Activated B cell treated with CpG ODN at 0.5 μM for 24 hours (primary cell): ENCODE results near the gene BCOR. TPM values are rescaled to one million over a fixed set of nuclear protein-coding genes. Genes with fewer than 3 reads are reported as not detected.

Source experiments
- ATAC-seq: fragments of 200-7000 bp; cut with Tn5 transposase; one replicate; pipeline ENCODE4 v1.10.0; 2021; ENCODE audit warnings: low read depth, mild to moderate bottlenecking, moderate library complexity
- CTCF ChIA-PET: fragments of 350-600 bp; sonication (Branson Sonifier 250); formaldehyde crosslinking; loops from one replicate; lab custom pipeline; 2021; ENCODE audit warnings: antibody characterized with exemption; lab: Charles Lee
- POLR2A ChIA-PET: fragments of 350-600 bp; sonication (Branson Sonifier 250); formaldehyde crosslinking; loops from one replicate; lab custom pipeline; 2021; ENCODE audit warnings: antibody characterized with exemption; lab: Charles Lee
- DNase-seq: peaks from one replicate; pipeline ENCODE4 v3.0.0; 2022
- H3K27ac Mint-ChIP-seq: one replicate; pipeline ENCODE4 v1.8.0; 2020; ENCODE audit warnings: mixed read lengths
- H3K27me3 Mint-ChIP-seq: one replicate; pipeline ENCODE4 v1.8.0; 2021; ENCODE audit warnings: mixed read lengths
- H3K36me3 Mint-ChIP-seq: one replicate; pipeline ENCODE4 v1.8.0; 2021; ENCODE audit warnings: low read depth, mixed read lengths
- H3K4me1 Mint-ChIP-seq: one replicate; pipeline ENCODE4 v1.8.0; 2021; ENCODE audit warnings: mixed read lengths
- H3K4me3 Mint-ChIP-seq: one replicate; pipeline ENCODE4 v1.8.0; 2020; ENCODE audit warnings: mild to moderate bottlenecking, mixed read lengths
- H3K9me3 Mint-ChIP-seq: one replicate; pipeline ENCODE4 v1.8.0; 2020; ENCODE audit warnings: mixed read lengths
- intact Hi-C: fragments of 100-400 bp; cut with micrococcal nuclease; formaldehyde crosslinking; loops from one replicate; pipeline ENCODE4 v1.15.1; 2024
- total RNA-seq: library from RNA; stranded (reverse); gene quantifications from 2 replicates; pipeline ENCODE4 v1.2.3, GENCODE V29; 2022
- TF ChIP-seq, protein P1 (sequence below): fragments of 200-600 bp; IDR thresholded peaks from one replicate; pipeline ENCODE4 v1.8.0; 2022; ENCODE audit warnings: antibody characterized with exemption, mild to moderate bottlenecking

The BCOR gene
- total RNA-seq, 1 donor from 2014 or later = 59.3 TPM

DNA sequence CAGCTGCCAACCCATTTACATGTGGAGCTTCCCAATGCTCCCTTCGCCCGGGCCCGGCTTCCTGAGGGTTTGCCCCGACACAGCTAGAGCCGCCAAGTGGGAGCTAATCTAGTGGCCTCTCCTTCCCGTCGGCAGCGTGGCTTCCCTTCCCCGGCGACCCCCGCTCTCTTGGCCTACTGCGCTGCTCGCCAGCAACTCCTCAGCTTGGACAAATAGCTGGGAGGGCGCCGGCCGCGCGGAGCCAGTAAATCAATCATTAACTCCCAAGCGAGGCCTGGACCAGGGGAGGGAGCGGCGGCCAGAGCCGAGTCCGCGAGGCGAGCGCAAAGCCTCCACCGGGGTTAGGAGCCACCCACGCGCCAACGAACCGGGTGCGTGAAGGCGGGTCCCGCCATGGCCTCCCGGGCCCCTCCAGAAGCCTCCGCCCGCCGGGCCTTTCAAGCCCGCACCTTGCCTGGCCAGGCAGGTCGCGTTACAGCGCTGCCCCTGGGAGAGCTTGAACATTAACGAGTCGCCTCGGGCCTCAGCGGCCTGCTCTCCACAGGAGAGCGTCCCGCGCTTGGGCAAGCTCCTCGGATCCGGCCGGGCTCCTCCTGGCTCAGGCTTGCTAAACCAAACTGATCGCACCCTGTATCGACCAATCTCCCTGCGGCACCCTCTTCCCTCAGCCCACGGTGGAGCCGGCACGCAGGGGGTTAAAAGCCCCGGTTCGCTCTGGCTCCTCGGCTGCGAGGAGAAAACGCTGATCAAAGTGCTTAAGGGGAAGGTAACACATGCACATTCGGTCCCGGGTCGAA is 10.6 kb upstream of the BCOR start:
- ChIA-PET POLR2A (interaction anchor here (1.4 to 5.1 kb wide), 4 partner anchors 12 to 68 kb away, joined by 4 to 80 read pairs (median 23); partner anchors contain the start of gene BCOR), CTCF (interaction anchor here (1.4 kb wide), 1 partner anchor 60 kb away, joined by 3 read pairs; no protein-coding TSS in a partner anchor)
- ATAC-seq (no peak), DNase-seq (no peak)
- no peak overlapping the region for H3K27ac Mint-ChIP-seq
- peak overlapping the region; percentile 64 for H3K4me3 Mint-ChIP-seq
- no peaks in the 10 kb centered on the region for H3K36me3 Mint-ChIP-seq
- H3K27me3 Mint-ChIP-seq = no peaks in the 10 kb centered on the region
- TF ChIP-seq, protein P1, sequence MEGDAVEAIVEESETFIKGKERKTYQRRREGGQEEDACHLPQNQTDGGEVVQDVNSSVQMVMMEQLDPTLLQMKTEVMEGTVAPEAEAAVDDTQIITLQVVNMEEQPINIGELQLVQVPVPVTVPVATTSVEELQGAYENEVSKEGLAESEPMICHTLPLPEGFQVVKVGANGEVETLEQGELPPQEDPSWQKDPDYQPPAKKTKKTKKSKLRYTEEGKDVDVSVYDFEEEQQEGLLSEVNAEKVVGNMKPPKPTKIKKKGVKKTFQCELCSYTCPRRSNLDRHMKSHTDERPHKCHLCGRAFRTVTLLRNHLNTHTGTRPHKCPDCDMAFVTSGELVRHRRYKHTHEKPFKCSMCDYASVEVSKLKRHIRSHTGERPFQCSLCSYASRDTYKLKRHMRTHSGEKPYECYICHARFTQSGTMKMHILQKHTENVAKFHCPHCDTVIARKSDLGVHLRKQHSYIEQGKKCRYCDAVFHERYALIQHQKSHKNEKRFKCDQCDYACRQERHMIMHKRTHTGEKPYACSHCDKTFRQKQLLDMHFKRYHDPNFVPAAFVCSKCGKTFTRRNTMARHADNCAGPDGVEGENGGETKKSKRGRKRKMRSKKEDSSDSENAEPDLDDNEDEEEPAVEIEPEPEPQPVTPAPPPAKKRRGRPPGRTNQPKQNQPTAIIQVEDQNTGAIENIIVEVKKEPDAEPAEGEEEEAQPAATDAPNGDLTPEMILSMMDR = no peak
- H3K9me3 Mint-ChIP-seq = no peaks in the 10 kb centered on the region
- peaks cover 18% of the 10 kb centered on the region for H3K4me1 Mint-ChIP-seq
- intact Hi-C loops = no loop called here

- ATAC-seq = no peak
- TF ChIP-seq, protein P1 = no peak
- Mint-ChIP-seq H3K27ac (peak overlapping the region; percentile 50), H3K36me3 (no peaks in the 10 kb centered on the region), H3K4me3 (peak overlapping the region; percentile 83), H3K4me1 (peaks cover 18% of the 10 kb centered on the region), H3K9me3 (no peaks in the 10 kb centered on the region), H3K27me3 (no peaks in the 10 kb centered on the region)
- intact Hi-C loops = loop anchor here (2.0 kb wide), 1 partner anchor 45 kb away; no protein-coding TSS in a partner anchor
- ChIA-PET POLR2A (interaction anchor here (0.6 to 5.1 kb wide), 6 partner anchors 11 to 69 kb away, joined by 3 to 80 read pairs (median 4); partner anchors contain the start of gene BCOR), CTCF (interaction anchor here (1.4 kb wide), 1 partner anchor 61 kb away, joined by 3 read pairs; no protein-coding TSS in a partner anchor)
- peak; percentile 17 for DNase-seq
Observed at GRCh38 chrX:40107291-40108161, 9.8 kb upstream of the BCOR start.

GRCh38 chrX:40106676-40107290 is 9.0 kb upstream of the BCOR start:
- POLR2A ChIA-PET = interaction anchor here (0.7 to 5.1 kb wide), 4 partner anchors 8 to 46 kb away, joined by 3 to 80 read pairs (median 22); partner anchors contain the start of gene BCOR
- CTCF ChIA-PET = no interaction called here
- intact Hi-C loops = loop anchor here (1.0 to 2.0 kb wide), 2 partner anchors 8 to 46 kb away; no protein-coding TSS in a partner anchor

DNA sequence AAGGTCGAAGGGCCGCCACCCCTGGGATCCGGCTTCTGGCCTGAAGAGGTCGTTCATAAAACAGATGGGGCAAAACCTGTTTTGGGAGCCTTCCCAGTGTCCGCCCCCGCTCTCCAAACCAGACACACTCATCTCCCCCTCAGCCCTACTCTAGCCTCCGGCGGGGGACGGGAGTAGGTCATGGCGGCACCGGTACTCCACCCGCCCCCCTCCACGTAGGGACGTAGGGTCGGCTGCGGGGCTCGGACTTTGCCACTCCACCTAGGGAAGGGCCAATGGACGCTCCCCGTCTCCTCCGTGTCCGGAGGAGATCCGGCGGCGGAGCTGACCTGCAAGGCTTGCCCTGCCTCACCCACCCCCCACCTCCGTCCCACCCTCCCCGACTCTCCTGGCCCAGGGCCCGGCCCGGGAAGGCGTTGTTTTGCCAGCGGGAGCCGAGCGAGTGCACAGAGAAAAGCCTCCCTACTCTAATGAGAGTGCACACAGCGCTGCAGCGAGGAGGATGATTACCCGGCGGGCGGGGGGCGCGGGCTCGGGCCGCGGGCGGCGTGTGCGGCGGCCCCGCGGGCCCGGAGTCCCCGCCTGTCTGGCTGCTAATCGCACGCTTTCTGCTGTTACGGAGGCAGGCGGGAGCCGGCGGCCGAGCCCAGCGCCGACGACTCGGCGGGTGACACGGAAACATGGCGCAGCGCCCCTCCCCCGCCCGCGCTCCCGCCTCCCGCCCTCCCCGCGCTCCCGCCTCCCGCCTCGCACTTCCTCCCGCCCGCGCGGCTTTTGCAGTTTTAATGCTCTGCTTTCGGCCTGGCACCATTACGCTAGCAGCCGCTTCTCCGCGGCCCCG is 8.3 kb upstream of the BCOR start:
- intact Hi-C loops = loop anchor here (1.0 to 2.0 kb wide), 2 partner anchors 8 to 47 kb away; no protein-coding TSS in a partner anchor
- H3K9me3 Mint-ChIP-seq = no peaks in the 10 kb centered on the region

More at GRCh38 chrX:40106676-40107290, 9.0 kb upstream of the BCOR start:
- no peaks in the 10 kb centered on the region for H3K9me3 Mint-ChIP-seq
- ATAC-seq = no peak
- peaks cover 20% of the 10 kb centered on the region for H3K4me1 Mint-ChIP-seq
- peak overlapping the region; percentile 18 for H3K27ac Mint-ChIP-seq
- H3K27me3 Mint-ChIP-seq = no peaks in the 10 kb centered on the region
- peak; percentile 18 for DNase-seq
- TF ChIP-seq, protein P1 = no peak
- peak overlapping the region; percentile 83 for H3K4me3 Mint-ChIP-seq
- no peaks in the 10 kb centered on the region for H3K36me3 Mint-ChIP-seq

More for the DNA sequence above, 8.3 kb upstream of the BCOR start:
- DNase-seq (peak; percentile 41), ATAC-seq (peak; percentile 27)
- Mint-ChIP-seq H3K4me3 (peak overlapping the region; percentile 83), H3K27me3 (no peaks in the 10 kb centered on the region), H3K36me3 (no peaks in the 10 kb centered on the region), H3K4me1 (peaks cover 22% of the 10 kb centered on the region), H3K27ac (peak overlapping the region; percentile 53)
- ChIA-PET POLR2A (interaction anchor here (0.7 to 5.1 kb wide), 6 partner anchors 9 to 71 kb away, joined by 3 to 80 read pairs (median 24); partner anchors contain the start of gene BCOR), CTCF (no interaction called here)
- TF ChIP-seq, protein P1 = no peak
